Mesendoderm (in vitro differentiated cells): ENCODE data around the gene LMTK2.
A peak's percentile ranks its signal among the peaks of the same experiment; 100 is the strongest.
"Not testable (repeated sequence)": the region's sequence is repeated elsewhere in the genome, so short reads cannot be mapped to it uniquely, and the experiment has no call there.

Experiments used
- DNase-seq: peaks from one replicate; pipeline ENCODE4 v3.0.0; 2013
- H2AK5ac ChIP-seq: 2 replicates; pipeline ENCODE4 v1.6.1; 2013; ENCODE audit warnings: low read length, inconsistent platforms
- H2BK120ac ChIP-seq: 2 replicates; pipeline ENCODE4 v1.6.1; 2013; ENCODE audit warnings: low read depth, mild to moderate bottlenecking, low read length, moderate library complexity, mixed read lengths
- H2BK15ac ChIP-seq: replicated peaks from 2 replicates; pipeline ENCODE4 v1.6.1; 2013; ENCODE audit warnings: low read depth, mild to moderate bottlenecking, moderate library complexity
- H2BK5ac ChIP-seq: 2 replicates; pipeline ENCODE4 v1.6.1; 2013; ENCODE audit warnings: low read length, inconsistent platforms
- H3K18ac ChIP-seq: 2 replicates; pipeline ENCODE4 v1.6.1; 2013; ENCODE audit warnings: mild to moderate bottlenecking, low read length, mixed read lengths
- H3K23ac ChIP-seq: one replicate; pipeline ENCODE4 v1.6.1; 2013; ENCODE audit warnings: low read length
- H3K27ac ChIP-seq: 2 replicates; pipeline ENCODE4 v1.5.1; 2013; ENCODE audit warnings: low read depth, mild to moderate bottlenecking, inconsistent platforms, low read length, moderate library complexity
- H3K27me3 ChIP-seq: 2 replicates; pipeline ENCODE4 v1.6.1; 2013; ENCODE audit warnings: low read length, control low read depth, mild to moderate bottlenecking, inconsistent platforms; ENCODE audit not compliant: insufficient read depth, poor library complexity
- H3K36me3 ChIP-seq: 2 replicates; pipeline ENCODE4 v1.6.1; 2013; ENCODE audit warnings: low read length, inconsistent platforms; ENCODE audit not compliant: control insufficient read depth, insufficient read depth
- H3K4ac ChIP-seq: one replicate; pipeline ENCODE4 v1.6.1; 2013; ENCODE audit warnings: low read depth, mild to moderate bottlenecking, low read length, moderate library complexity
- H3K4me1 ChIP-seq: 2 replicates; pipeline ENCODE4 v1.6.1; 2013; ENCODE audit warnings: low read depth, low read length, inconsistent platforms; ENCODE audit not compliant: control insufficient read depth
- H3K4me2 ChIP-seq: 2 replicates; pipeline ENCODE4 v1.6.1; 2013; ENCODE audit warnings: low read length
- H3K4me3 ChIP-seq: 2 replicates; pipeline ENCODE4 v1.5.1; 2013; ENCODE audit warnings: mild to moderate bottlenecking, low read length
- H3K56ac ChIP-seq: one replicate; pipeline ENCODE4 v1.6.1; 2013; ENCODE audit warnings: low read length
- H3K79me1 ChIP-seq: 2 replicates; pipeline ENCODE4 v1.6.1; 2013; ENCODE audit warnings: low read length, inconsistent platforms
- H3K79me2 ChIP-seq: 2 replicates; pipeline ENCODE4 v1.6.1; 2013; ENCODE audit warnings: mild to moderate bottlenecking, low read length; ENCODE audit not compliant: control insufficient read depth, insufficient read depth
- H3K9ac ChIP-seq: 2 replicates; pipeline ENCODE4 v1.6.1; 2013; ENCODE audit warnings: low read length, inconsistent platforms
- H4K5ac ChIP-seq: one replicate; pipeline ENCODE4 v1.6.1; 2013; ENCODE audit warnings: low read length
- H4K8ac ChIP-seq: one replicate; pipeline ENCODE4 v1.6.1; 2013; ENCODE audit warnings: low read depth, mild to moderate bottlenecking, control low read depth, low read length, moderate library complexity
- WGBS: extraction: QIAGEN DNeasy Blood & Tissue Kit; methylation state at CpG from one replicate; pipeline ENCODE4 v1.1.7; 2013; ENCODE audit warnings: low lambda C conversion rate, missing lambda C conversion rate; ENCODE audit not compliant: insufficient coverage; ENCODE audit errors: extremely low coverage; 5-methylcytosine and 5-hydroxymethylcytosine counted together

The LMTK2 gene

GRCh38 chr7:98116656-98117461 is 10.2 kb downstream of the LMTK2 start:
- H2BK120ac ChIP-seq: no peak overlapping the region
- peaks cover 18% of the 10 kb centered on the region for H3K79me1 ChIP-seq
- H3K56ac ChIP-seq: no peak overlapping the region
- no peak overlapping the region for H2BK5ac ChIP-seq
- H3K23ac ChIP-seq: no peak overlapping the region
- no peak overlapping the region for H3K4me3 ChIP-seq
- no peak overlapping the region for H4K8ac ChIP-seq
- H3K9ac ChIP-seq: no peak overlapping the region
- no peak overlapping the region for H3K18ac ChIP-seq
- no peaks in the 10 kb centered on the region for H3K4me1 ChIP-seq
- H2AK5ac ChIP-seq: no peak overlapping the region
- no peak overlapping the region for H2BK15ac ChIP-seq
- no peak overlapping the region for H4K5ac ChIP-seq
- no peak for DNase-seq
- H3K36me3 ChIP-seq: no peaks in the 10 kb centered on the region
- peaks cover 45% of the 10 kb centered on the region for H3K79me2 ChIP-seq
- no CpG with 5 or more reads among the region's 7 CpGs for WGBS
- H3K27me3 ChIP-seq: no peaks in the 10 kb centered on the region
- H3K4ac ChIP-seq: no peak overlapping the region
- H3K4me2 ChIP-seq: no peak overlapping the region
- H3K27ac ChIP-seq: no peak overlapping the region

DNA sequence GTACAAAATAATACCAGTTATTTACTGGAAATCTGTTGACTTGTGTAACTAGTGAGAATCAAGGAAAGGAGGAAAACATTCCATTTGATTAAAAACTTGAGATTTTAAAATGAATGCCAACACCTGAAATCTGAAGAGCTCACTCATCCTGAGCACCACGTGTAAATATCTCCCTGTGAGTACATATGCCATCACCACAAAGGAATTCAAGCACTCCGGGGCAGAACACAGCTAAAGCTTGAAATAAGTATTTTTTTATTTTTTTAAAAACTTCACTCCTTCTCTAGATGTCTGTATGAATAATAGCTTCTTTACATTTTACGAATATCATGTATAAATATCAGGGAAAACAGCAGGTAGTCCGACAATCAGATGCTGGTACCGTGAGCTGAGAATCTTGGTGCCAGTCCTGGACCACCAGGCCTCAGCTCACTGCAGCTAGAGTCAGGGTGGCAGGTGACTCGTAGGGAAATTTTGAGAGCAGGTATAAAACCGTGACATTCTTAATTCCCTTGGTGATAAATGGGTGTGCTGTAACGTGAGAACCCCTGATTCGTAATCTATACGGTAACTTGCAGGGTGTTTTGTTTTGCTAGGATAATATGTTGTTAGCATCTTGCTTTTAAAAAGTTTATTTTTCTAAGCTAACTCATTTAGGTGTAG is 12.7 kb downstream of the LMTK2 start:
- no CpG with 5 or more reads among the region's 10 CpGs for WGBS
- peak; percentile 80 for DNase-seq
- no peak overlapping the region for H3K27ac ChIP-seq

DNA sequence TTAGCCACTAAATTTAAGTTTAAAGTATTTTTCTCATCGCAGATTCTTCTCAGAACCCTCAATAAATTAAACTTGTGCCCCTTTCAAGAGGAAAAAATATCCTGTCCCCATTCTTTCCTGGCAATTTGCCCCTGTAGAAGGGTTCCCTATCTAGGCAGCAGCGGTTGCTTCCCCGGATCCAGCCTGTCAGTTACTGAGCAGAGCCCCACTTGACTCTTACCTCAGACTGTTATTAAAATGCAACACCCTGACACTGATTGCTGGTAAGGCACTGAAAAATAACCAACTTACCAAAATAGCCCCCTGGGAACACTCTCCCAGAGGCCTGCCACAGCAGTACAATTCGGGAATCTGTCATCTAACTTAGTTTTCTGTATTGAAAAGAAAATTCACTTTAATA is 13.9 kb downstream of the LMTK2 start:
- H3K4me1 ChIP-seq: no peaks in the 10 kb centered on the region
- no peak overlapping the region for H3K23ac ChIP-seq
- H3K9ac ChIP-seq: no peak overlapping the region
- H3K36me3 ChIP-seq: no peaks in the 10 kb centered on the region
- H2AK5ac ChIP-seq: no peak overlapping the region
- no peak overlapping the region for H2BK120ac ChIP-seq
- peaks cover 19% of the 10 kb centered on the region for H3K79me1 ChIP-seq
- no peak for DNase-seq
- H3K79me2 ChIP-seq: peaks cover 26% of the 10 kb centered on the region
- no peak overlapping the region for H3K4ac ChIP-seq
- no peak overlapping the region for H4K8ac ChIP-seq
- no peak overlapping the region for H3K4me2 ChIP-seq
- H3K18ac ChIP-seq: no peak overlapping the region
- no peak overlapping the region for H3K4me3 ChIP-seq
- H2BK5ac ChIP-seq: no peak overlapping the region
- H3K27ac ChIP-seq: no peak overlapping the region
- WGBS: no CpG with 5 or more reads among the region's 4 CpGs
- H4K5ac ChIP-seq: no peak overlapping the region
- no peak overlapping the region for H3K56ac ChIP-seq
- H2BK15ac ChIP-seq: no peak overlapping the region
- no peaks in the 10 kb centered on the region for H3K27me3 ChIP-seq

More for the DNA sequence above, 12.7 kb downstream of the LMTK2 start:
- H3K4me3 ChIP-seq: no peak overlapping the region
- H4K5ac ChIP-seq: no peak overlapping the region
- H2BK5ac ChIP-seq: no peak overlapping the region
- H3K9ac ChIP-seq: no peak overlapping the region
- H3K36me3 ChIP-seq: no peaks in the 10 kb centered on the region
- no peak overlapping the region for H3K23ac ChIP-seq
- peaks cover 19% of the 10 kb centered on the region for H3K79me1 ChIP-seq
- H3K56ac ChIP-seq: no peak overlapping the region
- H2BK120ac ChIP-seq: no peak overlapping the region
- no peak overlapping the region for H3K4ac ChIP-seq
- peaks cover 28% of the 10 kb centered on the region for H3K79me2 ChIP-seq
- H2BK15ac ChIP-seq: no peak overlapping the region
- H2AK5ac ChIP-seq: no peak overlapping the region
- no peaks in the 10 kb centered on the region for H3K4me1 ChIP-seq
- no peaks in the 10 kb centered on the region for H3K27me3 ChIP-seq
- no peak overlapping the region for H3K4me2 ChIP-seq
- no peak overlapping the region for H4K8ac ChIP-seq
- H3K18ac ChIP-seq: no peak overlapping the region

DNA sequence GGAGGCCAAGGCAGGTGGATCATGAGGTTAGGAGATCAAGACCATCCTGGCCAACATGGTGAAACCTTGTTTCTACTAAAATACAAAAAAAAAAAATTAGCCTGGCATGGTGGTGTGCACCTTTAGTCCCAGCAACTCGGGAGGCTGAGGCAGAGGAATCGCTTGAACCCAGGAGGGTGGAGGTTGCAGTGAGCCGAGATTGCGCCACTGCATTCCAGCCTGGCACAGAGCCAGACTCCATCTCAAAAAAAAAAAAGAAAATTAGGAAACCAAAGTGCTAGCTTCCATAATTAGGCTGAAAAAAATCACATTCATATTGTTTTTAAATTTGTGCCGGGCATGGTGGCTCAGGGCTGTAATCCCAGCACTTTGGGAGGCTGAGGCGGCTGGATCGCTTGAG is 14.7 kb downstream of the LMTK2 start:
- WGBS: no CpG with 5 or more reads among the region's 7 CpGs
- not testable (repeated sequence) for H2BK15ac ChIP-seq, H2AK5ac ChIP-seq, H3K36me3 ChIP-seq, H3K23ac ChIP-seq, H3K4ac ChIP-seq, H2BK5ac ChIP-seq, H3K4me3 ChIP-seq, DNase-seq, H3K56ac ChIP-seq, H2BK120ac ChIP-seq, H3K4me1 ChIP-seq, H3K27ac ChIP-seq, H3K27me3 ChIP-seq, H3K9ac ChIP-seq, H3K4me2 ChIP-seq, H4K5ac ChIP-seq, H4K8ac ChIP-seq, H3K18ac ChIP-seq
- H3K79me1 ChIP-seq: peaks cover 19% of the 10 kb centered on the region
- peaks cover 23% of the 10 kb centered on the region for H3K79me2 ChIP-seq

- Histone ChIP-seq H2BK120ac (no peak overlapping the region), H3K4me3 (no peak overlapping the region), H2BK15ac (no peak overlapping the region), H4K5ac (no peak overlapping the region), H3K4me2 (no peak overlapping the region), H3K4me1 (no peaks in the 10 kb centered on the region), H2AK5ac (no peak overlapping the region), H3K23ac (no peak overlapping the region), H3K27ac (no peak overlapping the region), H3K4ac (no peak overlapping the region), H3K9ac (no peak overlapping the region), H3K79me1 (peaks cover 16% of the 10 kb centered on the region), H3K56ac (no peak overlapping the region), H3K79me2 (peaks cover 18% of the 10 kb centered on the region), H2BK5ac (no peak overlapping the region), H3K27me3 (no peaks in the 10 kb centered on the region), H3K18ac (no peak overlapping the region), H3K36me3 (no peaks in the 10 kb centered on the region), H4K8ac (no peak overlapping the region)
- no CpG with 5 or more reads among the region's 4 CpGs for WGBS
- DNase-seq: no peak
Measured at GRCh38 chr7:98123365-98123696, 16.7 kb downstream of the LMTK2 start.
